HG03159 (cell line): ENCODE data around the gene PNLIPRP2.

Experiments
- ATAC-seq: cut with Tn5 transposase; IDR thresholded peaks from one replicate; pipeline ENCODE4 v1.9.1; 2021; ENCODE audit warnings: mild to moderate bottlenecking, moderate library complexity; ENCODE audit not compliant: unreplicated experiment

The PNLIPRP2 gene

DNA sequence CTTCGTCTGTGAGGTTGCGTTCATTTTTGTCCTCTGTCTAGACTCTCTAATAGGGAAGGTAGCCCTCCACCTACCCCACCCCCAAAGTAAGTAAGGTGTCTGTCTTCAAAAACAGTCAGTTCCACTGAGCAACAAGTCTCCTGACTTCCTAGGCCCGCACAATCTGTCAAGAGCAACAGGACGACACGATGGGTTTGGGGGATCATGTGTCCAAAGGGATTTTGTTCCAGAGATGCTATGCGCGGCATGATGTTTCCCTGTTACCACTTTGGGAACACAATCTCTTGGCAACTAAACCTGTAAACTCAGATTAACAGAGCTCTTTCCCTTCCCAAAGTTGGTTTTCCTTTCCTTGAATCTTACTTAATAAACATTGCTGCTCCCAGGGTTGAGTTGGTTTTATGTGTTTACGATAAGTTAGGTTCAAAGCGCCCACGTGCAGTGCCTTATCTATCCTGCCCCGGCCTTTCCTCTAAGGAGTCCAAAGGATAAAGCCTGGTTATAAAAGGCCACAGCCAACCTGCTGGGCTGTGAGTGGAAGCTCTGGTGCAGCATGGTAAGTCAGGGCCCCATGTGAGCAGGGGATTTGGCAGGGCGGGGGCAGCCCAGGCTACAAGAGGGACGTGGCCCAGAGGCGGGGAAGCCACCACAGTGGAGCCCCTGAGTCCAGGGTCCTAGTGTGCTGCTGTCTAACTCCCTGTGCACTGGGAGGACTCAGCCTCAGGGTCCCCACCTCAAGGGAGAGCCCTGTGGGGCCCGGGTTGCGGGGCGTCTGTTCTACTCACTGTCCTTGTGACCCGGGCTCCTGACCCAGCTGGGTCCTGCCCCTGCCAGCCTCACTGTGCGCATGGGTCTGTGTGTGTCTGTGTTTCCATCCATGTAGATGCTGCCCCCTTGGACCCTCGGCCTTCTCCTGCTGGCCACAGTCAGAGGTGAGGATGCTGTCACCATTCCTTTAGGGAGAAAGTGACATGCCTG is at the start of gene PNLIPRP2:
Gene PNLIPRP2 (plus strand): TSS at position 531 of the 978 bp plus-strand sequence.
- no peak for ATAC-seq

DNA sequence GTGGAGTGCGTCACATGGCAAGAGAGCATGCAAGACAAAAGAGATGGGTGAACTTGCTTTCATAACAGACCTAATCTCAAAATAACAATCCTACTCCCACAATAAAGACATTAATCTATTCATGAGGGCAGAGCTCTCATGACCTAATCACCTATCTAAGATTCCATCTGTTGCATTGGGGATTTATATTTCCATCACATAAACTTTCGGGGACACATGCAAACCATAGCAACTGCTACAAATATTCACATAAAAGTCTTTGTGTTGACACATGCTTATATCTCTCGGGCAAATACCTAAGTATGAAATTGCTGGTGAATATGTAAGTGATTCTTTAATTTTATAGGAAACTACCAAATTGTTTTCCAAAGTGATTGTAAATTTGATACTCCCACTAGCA is 46.0 kb upstream of the PNLIPRP2 start:
- no peak for ATAC-seq

DNA sequence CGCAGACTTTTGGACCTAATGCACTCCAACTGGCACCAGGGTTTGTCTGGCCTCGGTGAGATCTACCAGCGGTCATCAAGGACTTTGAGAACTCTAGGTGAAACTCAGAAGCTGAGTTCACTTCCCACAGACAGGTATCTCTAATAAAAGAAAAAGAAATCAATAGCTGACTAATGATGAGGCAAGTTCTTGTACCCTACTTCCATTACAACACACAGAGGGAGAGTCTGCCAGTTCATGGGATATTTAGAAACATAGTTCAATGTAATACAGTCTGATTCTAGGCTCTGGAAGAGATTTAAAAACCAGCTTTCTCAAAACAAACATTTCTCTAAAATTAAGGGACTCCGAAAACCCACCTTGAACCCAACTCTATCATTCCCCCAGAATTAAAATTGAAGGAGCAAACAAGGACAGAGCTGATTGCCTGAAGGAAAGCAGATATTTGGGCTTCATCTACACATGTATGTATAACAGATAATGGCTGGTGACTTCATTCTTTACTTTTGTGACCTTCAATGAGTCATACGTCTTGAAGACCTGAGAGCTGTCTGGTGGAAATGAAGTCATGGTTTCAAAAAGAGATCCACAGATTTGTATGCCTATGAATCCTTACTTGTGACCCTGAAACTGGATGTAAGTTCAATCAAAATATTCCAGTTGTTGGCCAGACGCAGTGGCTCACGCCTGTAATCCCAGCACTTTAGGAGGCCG is 32.7 kb upstream of the PNLIPRP2 start:
- ATAC-seq: no peak

DNA sequence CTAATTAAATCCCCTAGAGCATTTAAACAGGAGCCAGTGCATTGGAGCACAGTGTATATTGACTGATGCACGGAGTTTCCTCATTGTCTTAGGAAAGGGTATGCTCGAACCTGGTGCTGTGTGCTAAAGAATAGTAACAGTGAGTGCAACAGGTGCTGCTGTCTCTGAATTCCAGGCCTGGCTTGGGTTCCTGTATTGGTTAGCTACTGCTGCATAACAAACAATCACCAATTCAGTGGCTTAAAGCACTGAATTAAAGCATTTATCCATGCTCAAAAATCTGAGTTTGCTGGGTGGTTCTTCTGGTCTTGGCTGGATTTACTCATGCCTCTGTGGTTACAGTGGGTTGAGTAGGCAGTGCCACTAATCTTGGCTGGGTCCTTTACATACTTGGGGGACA is 31.8 kb upstream of the PNLIPRP2 start:
- ATAC-seq: no peak

DNA sequence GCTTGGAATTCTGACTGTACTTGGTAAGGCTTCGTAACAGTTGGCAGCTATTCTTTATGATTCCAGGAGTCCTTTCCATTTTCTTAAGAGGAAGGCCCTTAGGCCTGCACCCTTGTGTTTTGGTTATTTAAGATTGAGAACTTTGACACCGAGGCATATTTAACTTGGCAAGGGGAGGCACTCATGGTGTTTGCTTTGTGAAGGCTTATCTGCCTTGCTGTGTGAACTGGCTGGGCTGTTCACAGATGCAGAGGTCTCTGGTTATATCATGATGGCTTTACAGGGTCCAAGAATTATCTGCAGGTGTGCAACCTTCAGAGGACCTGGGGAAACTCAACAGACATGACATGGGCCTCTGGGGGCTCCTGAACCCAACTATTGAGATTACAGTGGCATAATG is 30.8 kb upstream of the PNLIPRP2 start:
- no peak for ATAC-seq

DNA sequence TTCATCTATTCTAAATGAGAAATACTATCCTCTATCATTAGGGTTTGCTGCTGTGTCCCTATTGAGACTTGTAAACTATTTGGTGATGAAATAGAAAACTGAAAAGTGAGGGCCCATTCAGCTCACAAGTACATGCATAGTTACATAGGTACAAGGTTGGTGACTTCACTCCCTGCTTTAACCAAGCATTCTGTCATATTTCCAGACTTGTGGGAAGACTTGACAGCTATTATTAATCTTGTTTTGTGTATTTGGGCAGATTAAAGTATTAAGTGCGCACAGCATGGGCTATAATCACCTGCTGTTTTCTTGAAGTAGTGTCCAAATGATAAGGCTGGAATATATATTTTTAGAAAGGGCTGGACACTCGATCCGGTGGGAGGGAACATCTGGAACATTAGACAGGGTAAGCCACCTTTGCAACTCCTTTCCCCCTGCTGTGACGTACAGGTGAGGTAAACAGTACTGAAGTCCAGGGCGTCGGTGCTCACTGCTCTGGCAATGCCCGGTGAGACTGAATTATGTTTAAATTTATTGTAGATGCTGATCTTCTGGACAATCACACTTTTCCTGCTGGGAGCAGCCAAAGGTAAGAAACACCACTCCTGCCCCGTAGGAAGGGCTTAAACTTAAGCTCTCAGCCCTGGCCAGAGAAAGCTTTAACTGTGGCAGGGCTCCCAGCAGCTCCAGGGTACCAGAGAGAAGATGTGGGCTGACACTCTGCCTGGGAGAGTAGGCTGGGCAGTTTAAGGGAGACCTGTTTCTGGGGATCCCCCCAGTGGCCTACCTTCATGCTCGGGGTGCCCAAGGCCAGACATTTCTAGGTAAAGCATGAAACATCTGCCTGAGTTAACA is 29.9 kb upstream of the PNLIPRP2 start, which contains the start of gene PNLIPRP1:
Gene PNLIPRP1 (plus strand): TSS at position 370 of the 855 bp plus-strand sequence. CDS start 171 bp downstream, at position 541.
- ATAC-seq: no peak

DNA sequence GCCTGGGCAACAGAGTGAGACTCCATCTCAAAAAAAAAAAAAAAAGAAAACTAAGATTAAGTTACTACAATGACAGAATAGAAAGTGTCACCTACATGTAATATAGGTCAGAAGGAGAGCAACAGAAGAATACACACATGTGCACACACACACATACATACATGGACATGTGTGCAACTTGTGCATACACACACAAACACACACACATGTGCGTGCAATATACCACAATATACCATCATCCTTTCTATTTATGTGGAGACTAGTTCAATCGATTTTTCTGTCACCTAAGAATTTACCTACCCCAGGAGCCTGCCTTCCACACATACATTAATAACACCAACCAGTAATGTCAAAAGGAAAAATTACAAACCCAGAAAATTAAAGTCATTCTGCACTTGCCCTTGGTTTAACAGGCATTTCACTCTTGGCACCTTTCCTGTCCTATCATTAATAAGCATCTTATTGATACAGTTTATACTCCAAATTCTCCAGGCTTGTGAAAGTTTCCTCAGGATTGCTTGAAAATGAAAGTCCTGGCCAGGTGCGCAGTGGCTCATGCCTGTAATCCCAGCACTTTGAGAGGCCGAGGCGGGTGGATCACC is 27.5 kb upstream of the PNLIPRP2 start:
- ATAC-seq: no peak

DNA sequence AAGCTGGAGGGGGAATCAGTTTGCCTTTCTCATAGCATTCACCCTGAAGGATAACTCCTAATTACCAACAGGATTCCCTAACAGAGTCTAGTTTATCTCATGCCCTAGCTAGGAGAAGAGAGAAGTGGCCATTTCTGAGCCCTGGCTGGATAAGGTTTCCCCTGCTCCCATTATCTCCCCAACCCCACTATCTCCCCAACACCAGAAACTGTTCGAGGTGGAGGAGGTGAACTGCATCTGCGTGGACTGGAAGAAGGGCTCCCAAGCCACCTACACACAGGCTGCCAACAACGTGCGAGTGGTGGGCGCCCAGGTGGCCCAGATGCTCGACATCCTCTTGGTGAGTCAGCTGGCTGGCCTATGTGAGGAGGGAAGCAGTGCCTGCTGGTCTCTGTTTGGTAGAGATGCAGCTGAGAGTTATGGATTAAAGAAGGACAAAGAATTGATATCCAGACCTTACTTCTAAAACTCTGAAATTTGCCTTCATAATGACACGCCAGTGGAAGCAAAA is 26.2 kb upstream of the PNLIPRP2 start:
- ATAC-seq: no peak

DNA sequence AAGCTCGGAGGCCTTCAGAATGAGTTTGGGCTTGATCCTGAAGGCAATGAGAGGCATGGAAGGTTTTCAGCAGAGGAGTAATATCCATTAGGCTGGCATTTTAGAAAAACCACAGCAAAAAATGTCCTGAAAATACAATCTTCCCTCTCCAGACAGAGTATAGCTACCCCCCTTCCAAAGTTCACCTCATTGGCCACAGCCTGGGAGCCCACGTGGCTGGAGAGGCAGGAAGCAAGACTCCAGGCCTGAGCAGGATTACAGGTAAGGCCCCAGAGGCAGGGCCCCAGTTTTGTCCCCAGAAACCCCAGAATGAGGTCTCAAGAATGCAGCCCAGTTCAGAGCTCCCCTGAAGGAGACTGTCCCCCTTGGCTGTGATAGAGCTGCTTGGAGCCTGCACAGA is 24.7 kb upstream of the PNLIPRP2 start:
- ATAC-seq: no peak

DNA sequence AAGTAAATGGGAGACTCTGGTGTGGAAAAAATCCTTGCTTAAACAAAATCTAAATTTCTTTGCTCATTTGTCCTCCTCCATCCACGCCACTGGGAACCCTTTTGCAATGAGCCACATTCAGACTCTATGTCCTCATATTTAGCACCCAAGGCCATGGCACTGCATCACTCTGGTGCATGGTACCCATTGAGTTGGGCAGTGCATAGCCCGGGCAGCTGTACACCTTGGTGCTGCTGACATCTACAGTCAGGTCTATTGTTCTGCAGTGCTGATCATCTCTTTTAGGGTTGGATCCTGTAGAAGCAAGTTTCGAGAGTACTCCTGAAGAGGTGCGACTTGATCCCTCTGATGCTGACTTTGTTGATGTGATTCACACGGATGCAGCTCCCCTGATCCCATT is 23.2 kb upstream of the PNLIPRP2 start:
- no peak for ATAC-seq

DNA sequence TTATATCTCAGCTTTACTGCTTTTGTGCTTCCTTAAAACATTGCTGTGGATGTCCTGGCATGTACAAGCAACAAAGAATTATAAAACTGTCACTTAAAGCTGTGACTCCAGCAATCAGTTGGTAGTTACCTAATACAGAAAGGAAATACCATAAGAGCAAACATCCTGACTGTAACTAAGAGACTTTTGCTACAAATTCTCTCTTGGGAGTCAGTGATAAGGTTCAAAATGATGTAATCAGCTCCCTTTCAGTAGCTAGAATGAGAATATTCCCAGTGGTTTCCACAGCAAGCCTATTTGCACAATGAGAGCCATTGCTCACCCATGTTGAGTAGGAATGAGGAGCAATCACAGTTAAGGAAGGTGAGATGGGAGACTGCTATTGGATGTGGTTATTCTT is 22.4 kb upstream of the PNLIPRP2 start:
- ATAC-seq: no peak

DNA sequence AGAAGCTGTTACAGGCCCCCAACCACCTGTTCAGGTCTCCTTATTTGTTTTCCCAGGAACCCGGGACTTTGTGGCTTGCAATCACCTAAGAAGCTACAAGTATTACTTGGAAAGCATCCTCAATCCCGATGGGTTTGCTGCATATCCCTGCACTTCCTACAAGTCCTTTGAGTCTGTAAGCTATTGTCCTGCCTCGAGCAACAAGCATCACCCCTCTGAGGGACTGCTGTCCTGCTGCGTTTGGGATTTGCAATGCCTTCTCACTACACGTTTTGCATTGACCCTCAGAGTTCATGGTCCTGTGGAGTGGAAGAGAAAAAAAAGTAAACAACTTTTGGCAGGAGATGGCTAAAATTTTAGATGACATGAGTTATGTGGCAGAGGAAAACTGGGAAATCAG is 20.8 kb upstream of the PNLIPRP2 start:
- ATAC-seq: no peak

DNA sequence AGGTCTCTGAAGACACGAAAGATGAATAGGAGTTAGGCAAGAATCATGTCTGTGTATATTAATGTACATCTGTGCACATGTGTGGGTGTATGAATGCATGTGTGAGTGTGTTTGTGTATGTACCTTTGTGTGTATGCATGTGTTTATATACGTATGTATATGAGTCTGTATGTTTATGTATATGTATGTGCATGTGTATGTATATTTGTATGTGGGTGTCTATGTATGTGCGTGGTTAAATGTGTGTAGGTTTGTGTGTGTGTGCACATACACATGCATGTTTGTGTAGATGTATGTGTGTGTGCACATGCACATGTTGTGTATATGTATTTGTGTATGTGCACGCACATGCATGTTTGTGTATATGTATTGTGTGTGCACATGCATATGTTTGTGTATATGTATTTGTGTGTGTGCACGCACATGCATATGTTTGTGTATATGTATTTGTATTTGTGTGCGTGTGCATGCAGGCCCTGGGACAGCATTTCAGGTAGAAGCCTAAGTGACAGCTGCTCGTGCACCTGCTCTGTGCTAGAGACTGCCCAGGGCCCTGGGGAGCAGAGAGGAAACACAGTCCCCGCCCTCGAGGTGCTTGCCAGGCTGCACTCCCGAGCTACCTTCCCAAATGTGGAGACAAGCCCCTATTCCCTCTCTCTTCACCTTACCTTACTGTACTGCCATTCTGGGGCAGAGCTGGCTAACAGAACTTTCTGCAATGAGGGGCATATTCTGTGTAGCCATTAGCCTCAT is 17.9 kb upstream of the PNLIPRP2 start:
- ATAC-seq: no peak

DNA sequence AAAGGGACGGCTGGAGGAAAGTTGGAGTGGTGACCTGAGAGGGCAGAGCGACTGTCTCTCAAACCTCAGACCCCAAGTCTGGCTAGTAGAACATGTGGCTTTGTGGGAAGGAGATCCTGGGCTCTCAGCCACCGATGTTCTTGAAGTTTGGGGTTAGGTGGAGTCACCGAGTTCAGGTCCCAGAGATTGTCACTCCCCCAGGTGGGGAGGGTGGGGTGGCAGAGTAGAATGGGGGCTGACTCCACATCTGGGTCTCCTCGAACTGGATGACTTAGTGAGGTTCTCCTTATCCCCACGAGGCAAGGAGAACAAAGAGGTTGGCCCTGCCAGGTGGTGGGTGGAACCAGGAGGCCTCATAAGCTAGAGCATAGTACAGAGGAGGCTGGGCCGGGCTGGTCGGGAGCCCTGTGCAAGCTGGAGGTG is 14.7 kb upstream of the PNLIPRP2 start:
- no peak for ATAC-seq

DNA sequence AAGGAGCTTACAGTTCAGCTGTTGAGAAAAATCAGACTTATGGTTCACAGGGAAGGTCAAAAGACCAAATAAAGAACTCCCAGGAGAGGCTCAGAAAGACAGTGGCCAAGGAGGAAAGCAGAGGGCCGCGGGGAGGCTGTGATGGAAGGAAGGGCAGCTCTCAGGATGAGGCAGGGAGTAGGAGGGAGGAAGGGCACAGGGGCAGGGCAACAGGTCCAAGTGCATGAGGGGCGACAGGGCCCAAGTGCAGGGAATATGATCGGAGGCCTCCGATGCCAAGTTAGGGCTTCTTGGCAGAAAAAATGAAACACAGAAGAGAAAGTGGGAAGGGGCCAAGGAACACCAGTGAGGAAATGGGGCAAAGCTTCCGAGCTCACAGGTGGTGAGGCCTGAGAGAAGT is 13.4 kb upstream of the PNLIPRP2 start:
- ATAC-seq: no peak

DNA sequence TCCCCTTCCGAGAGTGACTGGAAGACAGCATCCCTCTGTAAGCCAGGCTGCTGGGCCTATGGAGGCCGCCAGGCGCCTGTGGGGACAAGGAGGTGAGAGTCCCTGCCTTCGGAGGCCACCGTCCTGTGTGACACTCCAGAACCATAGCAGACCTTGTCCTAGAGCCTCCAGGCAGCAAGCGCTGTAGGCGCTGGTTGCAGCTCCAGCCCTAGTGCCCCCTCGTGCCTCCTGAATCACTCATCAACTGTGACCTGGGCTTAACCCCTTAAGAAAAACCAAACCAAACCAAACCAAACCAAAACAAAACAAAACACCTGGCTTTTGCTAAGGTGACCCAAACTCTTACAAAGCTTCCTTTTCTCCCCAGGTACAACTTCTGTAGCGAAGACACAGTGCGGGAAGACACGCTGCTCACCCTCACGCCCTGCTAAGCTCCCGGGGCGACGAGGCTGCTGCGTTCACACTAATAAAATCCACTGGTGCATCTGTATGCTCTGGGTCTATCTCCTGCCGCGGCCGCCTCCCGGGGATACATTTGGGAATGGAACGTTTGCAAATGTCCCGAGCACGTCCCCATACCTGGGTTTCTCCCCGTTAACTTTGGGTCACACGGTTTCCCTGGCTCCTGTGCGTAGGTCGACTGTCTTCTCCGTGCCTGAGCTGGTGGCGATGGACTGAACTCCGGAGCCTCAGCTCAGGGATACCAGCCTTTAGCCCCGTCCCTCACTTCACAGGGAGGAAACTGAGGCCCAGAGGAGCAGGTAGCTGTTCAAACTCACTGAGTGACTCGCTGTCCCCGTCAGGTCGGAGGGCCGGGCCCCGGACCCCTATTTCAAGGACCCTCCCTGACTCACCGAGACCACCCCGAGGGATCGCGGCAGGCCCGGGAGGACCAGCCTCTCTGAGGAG is 11.8 kb upstream of the PNLIPRP2 start:
- ATAC-seq: no peak

DNA sequence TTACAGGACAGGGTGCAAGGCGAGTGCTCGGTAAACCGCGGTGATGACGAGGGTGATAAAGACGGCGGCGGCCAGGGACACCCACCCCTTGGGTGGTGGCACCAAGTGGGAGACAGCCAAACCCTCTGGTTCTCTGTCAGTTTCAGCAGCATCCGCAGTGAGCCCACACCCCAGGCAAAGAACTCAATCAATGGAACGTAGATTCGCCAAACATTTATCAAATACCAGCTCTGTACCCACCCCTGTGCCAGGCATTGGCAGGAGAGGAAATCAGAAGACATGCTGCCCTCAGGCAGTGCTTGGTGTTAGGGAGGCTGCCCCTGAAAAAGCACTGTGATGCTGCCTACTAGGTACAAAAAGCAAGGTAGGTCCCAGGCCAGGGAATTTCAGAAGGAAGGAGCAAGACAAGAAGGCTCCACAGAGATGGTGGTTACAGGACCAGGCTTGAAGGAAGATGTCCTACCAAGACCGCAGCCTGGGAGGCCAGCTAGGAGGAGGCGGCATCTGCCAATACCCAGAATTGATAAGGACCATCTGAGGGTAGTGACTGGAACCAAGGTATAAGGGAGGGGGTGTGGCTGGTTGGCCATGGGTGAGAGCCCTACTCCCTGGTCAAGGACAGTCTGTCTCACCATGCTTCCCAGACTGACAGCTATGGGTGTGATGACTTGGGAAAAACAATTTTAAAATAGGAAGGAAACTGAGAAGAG is 10.2 kb upstream of the PNLIPRP2 start:
- no peak for ATAC-seq

DNA sequence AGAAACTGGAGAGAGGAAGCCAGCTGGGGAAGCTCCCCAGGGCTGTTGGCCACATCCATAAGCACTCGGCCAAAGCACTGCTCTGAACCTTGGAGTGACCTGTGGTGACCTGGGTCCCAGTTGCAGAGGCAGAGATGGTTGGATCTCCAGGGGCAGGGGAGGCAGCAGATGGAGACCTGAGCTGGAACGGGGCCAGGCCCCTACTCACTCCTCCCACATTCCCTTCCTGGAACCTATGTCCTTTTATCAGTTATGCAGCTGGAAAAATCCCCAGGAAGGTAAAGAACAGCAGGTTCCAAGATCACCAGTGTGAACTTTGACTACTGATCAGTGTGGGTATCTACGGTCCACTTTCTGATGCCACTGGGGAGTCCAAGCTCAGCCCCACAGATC is 9.6 kb upstream of the PNLIPRP2 start:
- ATAC-seq: no peak
